Osteoblast (primary cell): Measurements from ENCODE around the gene PRR7. TPM values are rescaled to one million over a fixed set of nuclear protein-coding genes. Genes with fewer than 3 reads are reported as not detected.
A peak's percentile ranks its signal among the peaks of the same experiment; 100 is the strongest.
"Not testable (repeated sequence)": the region's sequence is repeated elsewhere in the genome, so short reads cannot be mapped to it uniquely, and the experiment has no call there.

ENCODE experiments used
- DNase-seq: peaks from one replicate; pipeline ENCODE4 v3.0.0; 2011; ENCODE audit warnings: low spot score, mixed read lengths; ENCODE audit not compliant: insufficient read length; ENCODE audit errors: missing footprints
- H2AFZ ChIP-seq: 2 replicates; pipeline ENCODE4 v1.6.0; 2011; ENCODE audit warnings: mild to moderate bottlenecking, low read length
- H3K27ac ChIP-seq: 2 replicates; pipeline ENCODE4 v1.5.1; 2011; ENCODE audit warnings: mild to moderate bottlenecking, low read depth, low read length, moderate library complexity
- H3K27me3 ChIP-seq: 2 replicates; pipeline ENCODE4 v1.6.0; 2012; ENCODE audit warnings: mild to moderate bottlenecking, control low read depth, inconsistent platforms, low read length, moderate library complexity; ENCODE audit not compliant: insufficient read depth
- H3K36me3 ChIP-seq: 2 replicates; pipeline ENCODE4 v1.5.1; 2011; ENCODE audit warnings: mild to moderate bottlenecking, low read length, control low read depth, moderate library complexity; ENCODE audit not compliant: insufficient read depth
- H3K4me1 ChIP-seq: 2 replicates; pipeline ENCODE4 v1.5.1; 2011; ENCODE audit warnings: mild to moderate bottlenecking, low read length, control low read depth, moderate library complexity; ENCODE audit not compliant: insufficient read depth
- H3K4me2 ChIP-seq: 2 replicates; pipeline ENCODE4 v1.6.0; 2011; ENCODE audit warnings: mild to moderate bottlenecking, low read length; ENCODE audit not compliant: insufficient read depth
- H3K4me3 ChIP-seq: fragments of 200-600 bp; sonication (generic); 3 replicates; pipeline ENCODE4 v1.5.1; 2012; ENCODE audit warnings: mild to moderate bottlenecking, low read length, inconsistent platforms; ENCODE audit not compliant: insufficient read depth
- H3K79me2 ChIP-seq: 2 replicates; pipeline ENCODE4 v1.6.0; 2012; ENCODE audit warnings: mild to moderate bottlenecking, low read length, control low read depth, inconsistent platforms; ENCODE audit not compliant: insufficient read depth
- H3K9me3 ChIP-seq: 2 replicates; pipeline ENCODE4 v1.5.1; 2011; ENCODE audit warnings: low read depth, low read length, control low read depth
- H4K20me1 ChIP-seq: 2 replicates; pipeline ENCODE4 v1.6.0; 2012; ENCODE audit warnings: mild to moderate bottlenecking, low read length, control low read depth; ENCODE audit not compliant: insufficient read depth
- CTCF ChIP-seq: IDR thresholded peaks from 2 replicates; pipeline ENCODE4 v1.5.1; 2011; ENCODE audit warnings: mild to moderate bottlenecking, low read depth, low read length, moderate library complexity; ENCODE audit errors: extremely low read depth
- total RNA-seq: library from RNA; depleted of rRNA; stranded (reverse); fragments of >200 nt; gene quantifications from 2 replicates; pipeline ENCODE4 v1.2.3, GENCODE V29; 2012

Gene PRR7
- total RNA-seq, 1 donor, result 12.7 TPM

GRCh38 chr5:177419046-177419445 is 27.6 kb upstream of the PRR7 start:
- Histone ChIP-seq H2AFZ (no peak overlapping the region), H3K4me2 (no peak overlapping the region), H3K36me3 (no peaks in the 10 kb centered on the region), H3K4me1 (no peaks in the 10 kb centered on the region), H3K27ac (no peak overlapping the region), H3K9me3 (no peaks in the 10 kb centered on the region), H3K27me3 (peaks cover 10% of the 10 kb centered on the region), H3K79me2 (no peaks in the 10 kb centered on the region), H4K20me1 (no peaks in the 10 kb centered on the region), H3K4me3 (no peak overlapping the region)
- no peak for TF ChIP-seq CTCF
- peak; percentile 46 for DNase-seq

DNA sequence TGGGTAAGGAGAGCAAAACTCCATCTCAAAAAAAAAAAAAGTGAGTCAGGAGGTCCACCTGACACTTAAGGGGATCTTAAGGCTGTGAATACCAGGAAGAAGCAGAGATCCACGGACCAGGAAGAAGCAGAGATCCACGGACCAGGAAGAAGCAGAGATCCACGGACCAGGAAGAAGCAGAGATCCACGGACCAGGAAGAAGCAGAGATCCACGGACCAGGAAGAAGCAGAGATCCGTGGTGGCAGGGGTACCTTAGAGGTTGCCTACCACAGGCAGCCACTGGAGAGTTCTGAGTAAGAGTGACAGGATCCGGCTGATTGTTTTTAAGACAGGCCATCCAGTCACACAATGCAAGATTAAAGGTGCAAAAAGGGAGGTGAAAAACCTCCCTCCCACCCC is 26.1 kb upstream of the PRR7 start:
- not testable (repeated sequence) for H2AFZ ChIP-seq, H3K27ac ChIP-seq, H3K4me3 ChIP-seq, H3K9me3 ChIP-seq, H4K20me1 ChIP-seq, H3K79me2 ChIP-seq, H3K36me3 ChIP-seq, H3K27me3 ChIP-seq, H3K4me1 ChIP-seq, H3K4me2 ChIP-seq
- peak; percentile 21 for DNase-seq

GRCh38 chr5:177421062-177421798 is 25.4 kb upstream of the PRR7 start:
- peak; percentile 44 for DNase-seq
- Histone ChIP-seq H3K36me3 (no peaks in the 10 kb centered on the region), H2AFZ (no peak overlapping the region), H3K9me3 (no peaks in the 10 kb centered on the region), H3K4me3 (no peak overlapping the region), H4K20me1 (no peaks in the 10 kb centered on the region), H3K4me2 (no peak overlapping the region), H3K27ac (no peak overlapping the region), H3K79me2 (no peaks in the 10 kb centered on the region), H3K27me3 (no peaks in the 10 kb centered on the region), H3K4me1 (peaks cover 7% of the 10 kb centered on the region)
- TF ChIP-seq CTCF, result no peak

DNA sequence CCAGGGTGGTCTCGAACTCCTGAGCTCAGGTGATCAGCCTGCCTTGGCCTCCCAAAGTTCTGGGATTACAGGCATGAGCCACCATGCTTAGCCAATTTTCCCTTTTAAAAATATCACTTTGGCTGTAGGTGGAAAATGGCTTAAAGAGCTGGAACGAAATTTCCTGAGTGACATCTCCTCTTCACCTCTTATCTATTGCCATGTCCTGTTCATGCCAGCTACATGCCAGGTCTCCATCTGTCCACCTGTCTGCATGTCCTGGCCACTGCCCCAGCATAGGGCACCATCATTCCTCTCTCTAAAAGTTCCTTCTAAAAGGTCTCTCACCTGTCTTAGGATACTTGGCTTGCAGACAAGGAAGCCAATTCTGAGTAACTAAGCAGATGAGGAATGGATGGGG is 22.9 kb upstream of the PRR7 start:
- no peak for TF ChIP-seq CTCF
- Histone ChIP-seq H3K27ac (no peak overlapping the region), H3K4me3 (no peak overlapping the region), H3K4me1 (peaks cover 20% of the 10 kb centered on the region), H3K4me2 (no peak overlapping the region), H3K27me3 (no peaks in the 10 kb centered on the region), H3K36me3 (no peaks in the 10 kb centered on the region), H3K79me2 (peaks cover 19% of the 10 kb centered on the region), H3K9me3 (no peaks in the 10 kb centered on the region), H4K20me1 (peaks cover 7% of the 10 kb centered on the region), H2AFZ (no peak overlapping the region)
- no peak for DNase-seq
